IMR-90 (cell line): ENCODE data around the gene CBX3. TPM values are rescaled to one million over a fixed set of nuclear protein-coding genes. Genes with fewer than 3 reads are reported as not detected.

Source experiments
- ATAC-seq: fragments of 200-7000 bp; cut with Tn5 transposase; 2 replicates; pipeline ENCODE4 v1.9.1; 2020; ENCODE audit warnings: low read depth, mild to moderate bottlenecking, moderate library complexity
- BruUV-seq: library from RNA; stranded (reverse); fragments of 400-500 nt; replicated peaks from 2 replicates; lab custom pipeline; 2021; lab: Mats Ljungman, UMichigan
- CTCF ChIA-PET: fragments of 300-600 bp; formaldehyde crosslinking; extraction: SDS; loops from one replicate; lab custom pipeline; 2021; ENCODE audit warnings: antibody characterized with exemption; lab: Yijun Ruan, JAX
- POLR2A ChIA-PET: fragments of 300-600 bp; sonication (Branson Sonifier 250); formaldehyde crosslinking; loops from one replicate; lab custom pipeline; 2022; ENCODE audit warnings: antibody characterized with exemption; ENCODE audit not compliant: unreplicated experiment; lab: Charles Lee
- DNase-seq: peaks from one replicate; pipeline ENCODE4 v3.0.0; 2013
- H2AFZ ChIP-seq: replicated peaks from 2 replicates; pipeline ENCODE3; 2013; ENCODE audit warnings: low read length, mild to moderate bottlenecking; ENCODE audit not compliant: poor library complexity
- H2AK5ac ChIP-seq: 2 replicates; pipeline ENCODE4 v1.6.1; 2013; ENCODE audit warnings: low read depth, low read length, inconsistent platforms
- H2AK9ac ChIP-seq: replicated peaks from 2 replicates; pipeline ENCODE3; 2013; ENCODE audit warnings: mild to moderate bottlenecking, low read depth, low read length, moderate library complexity; ENCODE audit not compliant: poor library complexity
- H2BK120ac ChIP-seq: 2 replicates; pipeline ENCODE4 v1.6.1; 2013; ENCODE audit warnings: low read depth, low read length, inconsistent platforms
- H2BK15ac ChIP-seq: 3 replicates; pipeline ENCODE4 v1.6.1; 2013; ENCODE audit warnings: low read depth, low read length, inconsistent platforms
- H2BK20ac ChIP-seq: 2 replicates; pipeline ENCODE4 v1.6.1; 2013; ENCODE audit warnings: low read depth, mild to moderate bottlenecking, inconsistent platforms, low read length, moderate library complexity
- H2BK5ac ChIP-seq: 2 replicates; pipeline ENCODE4 v1.6.1; 2013; ENCODE audit warnings: mild to moderate bottlenecking, low read depth, low read length, inconsistent platforms; ENCODE audit not compliant: poor library complexity, severe bottlenecking
- H3K14ac ChIP-seq: replicated peaks from 2 replicates; pipeline ENCODE4 v1.6.1; 2013; ENCODE audit warnings: low read depth, low read length, inconsistent platforms
- H3K18ac ChIP-seq: 2 replicates; pipeline ENCODE4 v1.6.1; 2013; ENCODE audit warnings: low read depth, low read length, control low read depth
- H3K23ac ChIP-seq: 2 replicates; pipeline ENCODE4 v1.6.1; 2013; ENCODE audit warnings: low read depth, low read length, inconsistent platforms
- H3K27ac ChIP-seq: 2 replicates; pipeline ENCODE4 v1.5.1; 2013; ENCODE audit warnings: mild to moderate bottlenecking, control low read depth, low read length; ENCODE audit not compliant: insufficient read depth
- H3K27me3 ChIP-seq: 2 replicates; pipeline ENCODE4 v1.6.1; 2013; ENCODE audit warnings: low read length; ENCODE audit not compliant: control insufficient read depth, insufficient read depth
- H3K36me3 ChIP-seq: 2 replicates; pipeline ENCODE4 v1.6.1; 2013; ENCODE audit warnings: low read length, mixed read lengths; ENCODE audit not compliant: control insufficient read depth, insufficient read depth
- H3K4ac ChIP-seq: 2 replicates; pipeline ENCODE4 v1.6.1; 2013; ENCODE audit warnings: low read depth, low read length, inconsistent platforms
- H3K4me1 ChIP-seq: 2 replicates; pipeline ENCODE4 v1.6.1; 2013; ENCODE audit warnings: low read length, mixed read lengths; ENCODE audit not compliant: control insufficient read depth, insufficient read depth
- H3K4me2 ChIP-seq: 2 replicates; pipeline ENCODE4 v1.6.1; 2013; ENCODE audit warnings: low read depth, mild to moderate bottlenecking, control low read depth, low read length, moderate library complexity
- H3K4me3 ChIP-seq: 2 replicates; pipeline ENCODE4 v1.5.1; 2013; ENCODE audit warnings: low read depth, mild to moderate bottlenecking, control low read depth, low read length, moderate library complexity; ENCODE audit not compliant: insufficient read depth
- H3K56ac ChIP-seq: 2 replicates; pipeline ENCODE4 v1.6.1; 2013; ENCODE audit warnings: low read length, inconsistent platforms; ENCODE audit not compliant: insufficient read depth; ENCODE audit errors: extremely low read depth
- H3K79me1 ChIP-seq, 2 experiments: 2 replicates each; pipeline ENCODE4 v1.6.1; 2013; ENCODE audit warnings: low read length in 2 of 2, inconsistent platforms in 1 of 2, low read depth in 1 of 2
- H3K9ac ChIP-seq: 2 replicates; pipeline ENCODE4 v1.6.1; 2013; ENCODE audit warnings: low read depth, low read length, control low read depth
- H3K9me1 ChIP-seq: 2 replicates; pipeline ENCODE4 v1.6.1; 2013; ENCODE audit warnings: low read length, inconsistent platforms; ENCODE audit not compliant: insufficient read depth
- H3K9me3 ChIP-seq: 2 replicates; pipeline ENCODE4 v1.6.1; 2013; ENCODE audit warnings: low read length; ENCODE audit not compliant: control insufficient read depth, insufficient read depth
- H4K20me1 ChIP-seq: 2 replicates; pipeline ENCODE4 v1.6.1; 2013; ENCODE audit warnings: low read length, inconsistent platforms; ENCODE audit not compliant: insufficient read depth
- H4K5ac ChIP-seq: 2 replicates; pipeline ENCODE4 v1.6.1; 2013; ENCODE audit warnings: mild to moderate bottlenecking, low read depth, low read length, control low read depth
- H4K8ac ChIP-seq, 2 experiments: 2 replicates each; pipeline ENCODE4 v1.6.1; 2013; ENCODE audit warnings: low read depth in 2 of 2, low read length in 2 of 2, control low read depth in 1 of 2, inconsistent platforms in 1 of 2
- H4K91ac ChIP-seq: 2 replicates; pipeline ENCODE4 v1.6.1; 2013; ENCODE audit warnings: low read depth, low read length, inconsistent platforms; ENCODE audit not compliant: insufficient read depth
- ELK1 ChIP-seq: fragments of 150-350 bp; IDR thresholded peaks from 2 replicates; pipeline ENCODE4 v1.6.1; 2016; ENCODE audit warnings: low read depth, mild to moderate bottlenecking, low read length, moderate library complexity, borderline replicate concordance
- FOS ChIP-seq: fragments of 150-350 bp; IDR thresholded peaks from 2 replicates; pipeline ENCODE4 v1.6.1; 2016; ENCODE audit warnings: low read depth, low read length
- POLR2A ChIP-seq: IDR thresholded peaks from 2 replicates; pipeline ENCODE4 v1.6.1; 2012; ENCODE audit warnings: mild to moderate bottlenecking, low read depth, low read length
- SMC3 ChIP-seq: fragments of 150-350 bp; IDR thresholded peaks from 2 replicates; pipeline ENCODE4 v1.6.1; 2016; ENCODE audit warnings: low read depth, mild to moderate bottlenecking, antibody characterized with exemption, low read length, moderate library complexity
- USF2 ChIP-seq: fragments of 150-350 bp; IDR thresholded peaks from 2 replicates; pipeline ENCODE4 v1.6.1; 2017; ENCODE audit warnings: mild to moderate bottlenecking, antibody characterized with exemption, low read length, low read depth
- WGBS, 2 experiments: methylation state at CpG; one replicate each; pipeline versions ENCODE4 v1.1.5 to v1.1.7; 2013; ENCODE audit warnings: missing lambda C conversion rate in 2 of 2; ENCODE audit not compliant: insufficient read length in 1 of 2; ENCODE audit errors: extremely low coverage in 2 of 2; 5-methylcytosine and 5-hydroxymethylcytosine counted together
- dilution Hi-C: fragments of 300-500 bp; cut with HindIII; formaldehyde crosslinking; loops from one replicate; pipeline ENCODE4 v1.14.3; 2018; ENCODE audit warnings: low sequenced_read_pairs; ENCODE audit not compliant: unreplicated experiment
- in situ Hi-C: fragments of 300-500 bp; cut with MboI; formaldehyde crosslinking; loops from 3 replicates; pipeline ENCODE4 v1.14.3; 2019; ENCODE audit warnings: low sequenced_read_pairs, inconsistent platforms, mixed read lengths
- intact Hi-C: fragments of 100-400 bp; cut with micrococcal nuclease; formaldehyde crosslinking; loops from 2 replicates; pipeline ENCODE4 v1.10.0; 2022
- polyA plus RNA-seq, 3 experiments: library from polyadenylated mRNA; depleted of rRNA; stranded (reverse); fragments of >200 nt; gene quantifications; 2 replicates each; pipeline ENCODE4 v1.2.3, GENCODE V29; 2012; ENCODE audit warnings: low replicate concordance in 1 of 3
- total RNA-seq: library from RNA; depleted of rRNA; stranded (reverse); fragments of >200 nt; gene quantifications from 2 replicates; pipeline ENCODE4 v1.2.3, GENCODE V29; 2012

The CBX3 gene
- total and polyA plus RNA-seq, 2 of the 4 experiments (the other 2 are of a cell fraction), result 38.2 to 76.5 TPM

DNA sequence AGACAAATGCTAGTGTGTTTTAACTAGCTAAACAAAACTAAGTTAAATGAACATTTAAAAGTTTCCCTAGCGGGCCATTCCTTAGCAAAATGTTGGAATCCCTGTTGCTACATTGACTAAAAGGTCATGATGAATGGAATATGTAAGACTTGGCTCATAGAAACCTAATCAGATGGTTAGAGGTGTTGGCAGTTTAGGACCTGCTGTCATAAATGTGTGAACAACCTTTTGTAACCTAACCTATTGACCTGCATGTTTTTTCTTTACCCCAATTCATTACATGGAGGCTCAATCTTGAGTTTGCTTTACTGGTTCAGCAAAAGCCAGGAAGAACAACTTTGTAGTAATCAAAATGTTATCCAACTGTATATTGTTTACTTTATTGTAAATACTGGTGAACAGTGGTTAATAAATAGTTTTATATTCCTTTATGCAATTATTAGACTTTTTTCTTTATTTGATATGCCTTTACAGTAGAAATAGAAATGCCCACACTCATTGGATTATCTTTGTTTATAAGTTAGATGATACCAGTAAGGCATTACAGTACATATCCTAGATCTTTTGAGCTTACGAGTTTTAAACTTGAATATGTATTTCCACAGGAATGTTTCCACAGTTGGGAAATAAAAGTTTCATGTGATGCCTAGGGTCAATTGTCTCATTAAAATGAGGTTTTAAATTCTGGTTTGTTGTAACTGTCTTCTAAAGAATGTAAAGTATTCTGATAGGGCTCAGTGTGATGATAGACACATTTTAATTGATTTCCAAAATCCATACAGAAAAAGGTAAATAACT, 11.6 kb downstream of the CBX3 start:
- Histone ChIP-seq H3K27ac (no peak overlapping the region), H3K56ac (no peak overlapping the region), H3K4me2 (no peak overlapping the region), H4K5ac (no peak overlapping the region), H4K20me1 (peaks cover under 1% of the 10 kb centered on the region; the same call in 1 of the 2 replicates), H3K18ac (no peak overlapping the region), H3K27me3 (no peaks in the 10 kb centered on the region), H3K79me1 (peaks cover 10 to 12% of the 10 kb centered on the region in 2 experiments; a peak in 2 of 4 replicates), H2BK120ac (no peak overlapping the region), H2BK15ac (no peak overlapping the region), H2AK5ac (no peak overlapping the region), H3K23ac (no peak overlapping the region), H3K9me3 (no peaks in the 10 kb centered on the region), H4K8ac (no peak overlapping the region), H3K4me1 (no peaks in the 10 kb centered on the region), H2AFZ (no peak overlapping the region), H3K4me3 (no peak overlapping the region), H3K36me3 (peaks cover 27% of the 10 kb centered on the region), H3K9me1 (no peaks in the 10 kb centered on the region), H2BK5ac (no peak overlapping the region), H2AK9ac (no peak overlapping the region), H2BK20ac (no peak overlapping the region), H4K91ac (no peak overlapping the region), H3K4ac (no peak overlapping the region), H3K14ac (no peak overlapping the region), H3K9ac (no peak overlapping the region)
- intact Hi-C loops (no loop called here), dilution Hi-C loops (no loop called here), in situ Hi-C loops (loop anchor here (25.0 kb wide), 2 partner anchors 449 to 649 kb away; partner anchors contain the start of gene SKAP2)
- WGBS, 2 experiments, result no CpG with 5 or more reads among the region's 2 CpGs
- DNase-seq, result no peak
- CTCF ChIA-PET, result no interaction called here
- no TSS peak for BruUV-seq
- TF ChIP-seq POLR2A, result no peak; the same call in 1 of the 2 replicates
- no peak for TF ChIP-seq SMC3
- no peak for TF ChIP-seq USF2
- no peak for TF ChIP-seq FOS
- TF ChIP-seq ELK1, result no peak
- ATAC-seq, result no peak
- POLR2A ChIA-PET, result no interaction called here
